Measurements from ENCODE around the gene CLASP1.

The CLASP1 gene

GRCh38 chr2:121492409-121492808 is 156.9 kb downstream of the CLASP1 start:
- no peaks in the 10 kb centered on the region for H3K4me1 ChIP-seq (ENCODE audit: control insufficient read depth, low read depth, low read length)
- no peak overlapping the region for H3K4me2 ChIP-seq (ENCODE audit: low read length)
- no peak overlapping the region for H3K18ac ChIP-seq (ENCODE audit: low read length)
- no peaks in the 10 kb centered on the region for H3K27me3 ChIP-seq (ENCODE audit: insufficient read depth, low read length, poor library complexity)
- no peaks in the 10 kb centered on the region for H3K36me3 ChIP-seq (ENCODE audit: control insufficient read depth, insufficient read depth, low read length)
- H2BK5ac ChIP-seq (ENCODE audit: low read length), result no peak overlapping the region
- no peak overlapping the region for H3K27ac ChIP-seq (ENCODE audit: low read depth, low read length)
- WGBS (ENCODE audit: extremely low coverage, insufficient coverage, low lambda C conversion rate), result no CpG with 5 or more reads among the region's 3 CpGs
- no peak overlapping the region for H4K8ac ChIP-seq (ENCODE audit: low read depth, low read length)
- H3K79me2 ChIP-seq (ENCODE audit: control insufficient read depth, insufficient read depth, low read length), result no peaks in the 10 kb centered on the region
- H3K9ac ChIP-seq (ENCODE audit: low read length), result no peak overlapping the region
- DNase-seq, result no peak
- H3K79me1 ChIP-seq (ENCODE audit: low read length), result peaks cover 6% of the 10 kb centered on the region
- no peak overlapping the region for H2BK15ac ChIP-seq (replicated peaks; ENCODE audit: low read depth)
- no peak overlapping the region for H3K4me3 ChIP-seq (ENCODE audit: low read length)
- no peak overlapping the region for H2AK5ac ChIP-seq (ENCODE audit: low read length)
- no peak overlapping the region for H3K56ac ChIP-seq (ENCODE audit: low read length)
- no peak overlapping the region for H3K4ac ChIP-seq (ENCODE audit: low read depth, low read length)
- H4K5ac ChIP-seq (ENCODE audit: low read length), result no peak overlapping the region
- H2BK120ac ChIP-seq (ENCODE audit: low read depth, low read length), result no peak overlapping the region
- H3K23ac ChIP-seq (ENCODE audit: low read length), result no peak overlapping the region

- no peak overlapping the region for H3K27ac ChIP-seq (ENCODE audit: low read depth, low read length)
- no CpG with 5 or more reads among the region's 4 CpGs for WGBS (ENCODE audit: extremely low coverage, insufficient coverage, low lambda C conversion rate)
These were observed 157.7 kb downstream of the CLASP1 start for GRCh38 chr2:121491518-121491917.

GRCh38 chr2:121490584-121491133 is 158.6 kb downstream of the CLASP1 start:
- peaks cover 4% of the 10 kb centered on the region for H3K79me1 ChIP-seq (ENCODE audit: low read length)
- H3K4me1 ChIP-seq (ENCODE audit: control insufficient read depth, low read depth, low read length), result no peaks in the 10 kb centered on the region
- no peaks in the 10 kb centered on the region for H3K79me2 ChIP-seq (ENCODE audit: control insufficient read depth, insufficient read depth, low read length)
- no peak overlapping the region for H2BK15ac ChIP-seq (replicated peaks; ENCODE audit: low read depth)
- H3K27me3 ChIP-seq (ENCODE audit: insufficient read depth, low read length, poor library complexity), result no peaks in the 10 kb centered on the region
- H2BK120ac ChIP-seq (ENCODE audit: low read depth, low read length), result no peak overlapping the region
- H3K36me3 ChIP-seq (ENCODE audit: control insufficient read depth, insufficient read depth, low read length), result no peaks in the 10 kb centered on the region
- H4K5ac ChIP-seq (ENCODE audit: low read length), result no peak overlapping the region
- H3K9ac ChIP-seq (ENCODE audit: low read length), result no peak overlapping the region
- no peak overlapping the region for H3K27ac ChIP-seq (ENCODE audit: low read depth, low read length)
- H2BK5ac ChIP-seq (ENCODE audit: low read length), result no peak overlapping the region
- H3K4me2 ChIP-seq (ENCODE audit: low read length), result no peak overlapping the region
- no peak overlapping the region for H3K18ac ChIP-seq (ENCODE audit: low read length)
- no peak overlapping the region for H3K56ac ChIP-seq (ENCODE audit: low read length)
- no peak overlapping the region for H3K4ac ChIP-seq (ENCODE audit: low read depth, low read length)
- no peak overlapping the region for H2AK5ac ChIP-seq (ENCODE audit: low read length)
- H4K8ac ChIP-seq (ENCODE audit: low read depth, low read length), result no peak overlapping the region
- no peak for DNase-seq
- WGBS (ENCODE audit: extremely low coverage, insufficient coverage, low lambda C conversion rate), result no CpG with 5 or more reads among the region's 3 CpGs
- H3K4me3 ChIP-seq (ENCODE audit: low read length), result no peak overlapping the region
- H3K23ac ChIP-seq (ENCODE audit: low read length), result no peak overlapping the region

More at GRCh38 chr2:121491518-121491917, 157.7 kb downstream of the CLASP1 start:
- Histone ChIP-seq H3K56ac (ENCODE audit: low read length) (no peak overlapping the region), H2AK5ac (ENCODE audit: low read length) (no peak overlapping the region), H3K4me1 (ENCODE audit: control insufficient read depth, low read depth, low read length) (no peaks in the 10 kb centered on the region), H4K5ac (ENCODE audit: low read length) (no peak overlapping the region), H3K36me3 (ENCODE audit: control insufficient read depth, insufficient read depth, low read length) (no peaks in the 10 kb centered on the region), H3K18ac (ENCODE audit: low read length) (no peak overlapping the region), H3K27me3 (ENCODE audit: insufficient read depth, low read length, poor library complexity) (no peaks in the 10 kb centered on the region), H4K8ac (ENCODE audit: low read depth, low read length) (no peak overlapping the region), H3K79me1 (ENCODE audit: low read length) (peaks cover 8% of the 10 kb centered on the region), H2BK15ac (replicated peaks; ENCODE audit: low read depth) (no peak overlapping the region), H3K4me3 (ENCODE audit: low read length) (no peak overlapping the region), H3K4me2 (ENCODE audit: low read length) (no peak overlapping the region), H2BK120ac (ENCODE audit: low read depth, low read length) (no peak overlapping the region), H3K9ac (ENCODE audit: low read length) (no peak overlapping the region), H3K79me2 (ENCODE audit: control insufficient read depth, insufficient read depth, low read length) (no peaks in the 10 kb centered on the region), H3K4ac (ENCODE audit: low read depth, low read length) (no peak overlapping the region), H2BK5ac (ENCODE audit: low read length) (no peak overlapping the region), H3K23ac (ENCODE audit: low read length) (no peak overlapping the region)
- DNase-seq, result no peak

GRCh38 chr2:121489911-121490583 is 159.2 kb downstream of the CLASP1 start:
- Histone ChIP-seq H3K27ac (ENCODE audit: low read depth, low read length) (no peak overlapping the region), H3K18ac (ENCODE audit: low read length) (no peak overlapping the region), H3K56ac (ENCODE audit: low read length) (no peak overlapping the region), H3K9ac (ENCODE audit: low read length) (no peak overlapping the region), H4K5ac (ENCODE audit: low read length) (no peak overlapping the region), H3K23ac (ENCODE audit: low read length) (no peak overlapping the region), H2BK15ac (replicated peaks; ENCODE audit: low read depth) (no peak overlapping the region), H2AK5ac (ENCODE audit: low read length) (no peak overlapping the region), H3K4me2 (ENCODE audit: low read length) (no peak overlapping the region), H3K36me3 (ENCODE audit: control insufficient read depth, insufficient read depth, low read length) (no peaks in the 10 kb centered on the region), H3K79me2 (ENCODE audit: control insufficient read depth, insufficient read depth, low read length) (no peaks in the 10 kb centered on the region), H3K4me3 (ENCODE audit: low read length) (no peak overlapping the region), H3K27me3 (ENCODE audit: insufficient read depth, low read length, poor library complexity) (no peaks in the 10 kb centered on the region), H4K8ac (ENCODE audit: low read depth, low read length) (no peak overlapping the region), H3K4ac (ENCODE audit: low read depth, low read length) (no peak overlapping the region), H3K4me1 (ENCODE audit: control insufficient read depth, low read depth, low read length) (no peaks in the 10 kb centered on the region), H2BK120ac (ENCODE audit: low read depth, low read length) (no peak overlapping the region), H3K79me1 (ENCODE audit: low read length) (peaks cover 5% of the 10 kb centered on the region), H2BK5ac (ENCODE audit: low read length) (no peak overlapping the region)
- DNase-seq, result peak; percentile 25
- no CpG with 5 or more reads among the region's 2 CpGs for WGBS (ENCODE audit: extremely low coverage, insufficient coverage, low lambda C conversion rate)

GRCh38 chr2:121489284-121489683 is 160.0 kb downstream of the CLASP1 start:
- H3K9ac ChIP-seq (ENCODE audit: low read length), result no peak overlapping the region
- H2BK5ac ChIP-seq (ENCODE audit: low read length), result no peak overlapping the region
- no peak overlapping the region for H3K27ac ChIP-seq (ENCODE audit: low read depth, low read length)
- H3K18ac ChIP-seq (ENCODE audit: low read length), result no peak overlapping the region
- no peak overlapping the region for H4K5ac ChIP-seq (ENCODE audit: low read length)
- H2BK15ac ChIP-seq (replicated peaks; ENCODE audit: low read depth), result no peak overlapping the region
- H3K23ac ChIP-seq (ENCODE audit: low read length), result no peak overlapping the region
- no peak overlapping the region for H4K8ac ChIP-seq (ENCODE audit: low read depth, low read length)
- H3K79me2 ChIP-seq (ENCODE audit: control insufficient read depth, insufficient read depth, low read length), result no peaks in the 10 kb centered on the region
- no peak overlapping the region for H3K56ac ChIP-seq (ENCODE audit: low read length)
- no peak overlapping the region for H3K4ac ChIP-seq (ENCODE audit: low read depth, low read length)
- H2BK120ac ChIP-seq (ENCODE audit: low read depth, low read length), result no peak overlapping the region
- H3K4me1 ChIP-seq (ENCODE audit: control insufficient read depth, low read depth, low read length), result no peaks in the 10 kb centered on the region
- no peaks in the 10 kb centered on the region for H3K36me3 ChIP-seq (ENCODE audit: control insufficient read depth, insufficient read depth, low read length)
- H3K4me2 ChIP-seq (ENCODE audit: low read length), result no peak overlapping the region
- peaks cover 5% of the 10 kb centered on the region for H3K79me1 ChIP-seq (ENCODE audit: low read length)
- no peak overlapping the region for H2AK5ac ChIP-seq (ENCODE audit: low read length)
- no CpG with 5 or more reads among the region's 1 CpG for WGBS (ENCODE audit: extremely low coverage, insufficient coverage, low lambda C conversion rate)
- no peak overlapping the region for H3K4me3 ChIP-seq (ENCODE audit: low read length)
- no peak for DNase-seq
- H3K27me3 ChIP-seq (ENCODE audit: insufficient read depth, low read length, poor library complexity), result no peaks in the 10 kb centered on the region

Measured in mesendoderm (in vitro differentiated cells).